ENCODE measurements around the gene DNAJB13. TPM values are rescaled to one million over a fixed set of nuclear protein-coding genes. Genes with fewer than 3 reads are reported as not detected.

DNAJB13 gene
- total and polyA plus RNA-seq, 2 donors (not counting 1 experiment from before 2014, with no cell fraction given) = 0.15 to 0.27 TPM

- ATAC-seq (ENCODE audit: low read depth) (no peak), DNase-seq (no peak)
- intact Hi-C loops (cut with micrococcal nuclease) = no loop called here
Measured at GRCh38 chr11:73968356-73968966, 17.6 kb downstream of the DNAJB13 start.

DNA sequence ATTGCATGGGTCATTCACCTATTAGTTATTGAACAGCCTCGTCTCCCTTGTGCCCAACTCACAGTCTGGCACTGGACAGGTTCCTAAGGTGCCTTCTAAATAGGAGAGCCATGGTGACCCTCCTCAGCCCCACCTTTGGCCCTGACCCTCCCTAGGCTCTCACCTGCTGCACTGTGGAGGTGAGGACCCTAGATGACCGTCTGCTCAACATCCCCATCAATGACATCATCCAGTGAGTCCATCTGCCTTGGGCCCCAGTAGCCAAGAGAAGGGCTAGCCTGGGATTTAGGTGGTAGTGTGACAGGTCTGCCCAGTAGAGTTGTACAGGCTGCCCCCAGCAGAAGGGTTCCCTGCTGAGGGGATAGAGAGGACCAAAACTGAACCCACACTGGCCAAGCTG, 18.3 kb downstream of the DNAJB13 start:
- Histone ChIP-seq H3K4me2 (replicated peaks; ENCODE audit: low read depth, low read length, poor library complexity, severe bottlenecking) (peak overlapping the region; percentile 36), H4K20me1 (ENCODE audit: control insufficient read depth, insufficient read depth, low read length, poor library complexity, severe bottlenecking) (peaks cover 18% of the 10 kb centered on the region), H3K27me3 (replicated peaks in 1 of 4; ENCODE audit: control extremely low read depth in 1 of 4, control insufficient read depth in 3 of 4, insufficient read depth in 4 of 4, low read length in 3 of 4) (no peaks in the 10 kb centered on the region), H3K4me3 (ENCODE audit: control extremely low read depth in 1 of 5, extremely low read depth in 1 of 5, insufficient read depth in 1 of 5, low read depth in 2 of 5, low read length in 4 of 5) (no peak overlapping the region), H3K9ac (ENCODE audit: low read length) (no peak overlapping the region), H2AFZ (ENCODE audit: insufficient read depth, low read depth, low read length, poor library complexity, severe bottlenecking) (no peak overlapping the region), H3K9me3 (ENCODE audit: control extremely low read depth in 1 of 3, control insufficient read depth in 2 of 3, insufficient read depth in 1 of 3, low read length in 2 of 3) (no peaks in the 10 kb centered on the region), H3K4me1 (ENCODE audit: control insufficient read depth in 2 of 2, insufficient read depth in 2 of 2, low read length in 2 of 2) (peaks cover 60 to 73% of the 10 kb centered on the region in 2 donors), H3K36me3 (replicated peaks in 1 of 2; ENCODE audit: control extremely low read depth in 1 of 2, control insufficient read depth in 1 of 2, extremely low read depth in 1 of 2, insufficient read depth in 2 of 2, low read length in 1 of 2) (peaks cover 0 to 2% of the 10 kb centered on the region in 2 experiments), H3K27ac (ENCODE audit: low read length in 2 of 2) (peak overlapping the region; percentile 48 to 78), H3K79me2 (ENCODE audit: control insufficient read depth, insufficient read depth, low read length) (peaks cover 8% of the 10 kb centered on the region)
- TF ChIP-seq, protein P1, sequence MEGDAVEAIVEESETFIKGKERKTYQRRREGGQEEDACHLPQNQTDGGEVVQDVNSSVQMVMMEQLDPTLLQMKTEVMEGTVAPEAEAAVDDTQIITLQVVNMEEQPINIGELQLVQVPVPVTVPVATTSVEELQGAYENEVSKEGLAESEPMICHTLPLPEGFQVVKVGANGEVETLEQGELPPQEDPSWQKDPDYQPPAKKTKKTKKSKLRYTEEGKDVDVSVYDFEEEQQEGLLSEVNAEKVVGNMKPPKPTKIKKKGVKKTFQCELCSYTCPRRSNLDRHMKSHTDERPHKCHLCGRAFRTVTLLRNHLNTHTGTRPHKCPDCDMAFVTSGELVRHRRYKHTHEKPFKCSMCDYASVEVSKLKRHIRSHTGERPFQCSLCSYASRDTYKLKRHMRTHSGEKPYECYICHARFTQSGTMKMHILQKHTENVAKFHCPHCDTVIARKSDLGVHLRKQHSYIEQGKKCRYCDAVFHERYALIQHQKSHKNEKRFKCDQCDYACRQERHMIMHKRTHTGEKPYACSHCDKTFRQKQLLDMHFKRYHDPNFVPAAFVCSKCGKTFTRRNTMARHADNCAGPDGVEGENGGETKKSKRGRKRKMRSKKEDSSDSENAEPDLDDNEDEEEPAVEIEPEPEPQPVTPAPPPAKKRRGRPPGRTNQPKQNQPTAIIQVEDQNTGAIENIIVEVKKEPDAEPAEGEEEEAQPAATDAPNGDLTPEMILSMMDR (IDR thresholded peaks at IDR 0.05) = no peak
- TF ChIP-seq EZH2 (IDR thresholded peaks at IDR 0.05; ENCODE audit: borderline replicate concordance, insufficient read depth, low read depth, low read length, poor library complexity, severe bottlenecking) = no peak
- CTCF ChIA-PET = interaction anchor here (0.8 to 9.9 kb wide), 2 partner anchors 13 to 65 kb away, joined by 3 to 97 read pairs; partner anchors contain the start of gene UCP2
- no peak for ATAC-seq (ENCODE audit: low read depth)
- WGBS (ENCODE audit: insufficient coverage) = 100% methylated on average over 1 of the region's 2 CpGs
- intact Hi-C loops (cut with micrococcal nuclease) = no loop called here
- Mint-ChIP-seq H3K4me3 (no peak overlapping the region), H3K27me3 (no peaks in the 10 kb centered on the region), H3K27ac (peak overlapping the region; percentile 96), H3K4me1 (peaks cover 70% of the 10 kb centered on the region), H3K9me3 (ENCODE audit: insufficient read depth) (no peaks in the 10 kb centered on the region)
- peak; percentile 51 for DNase-seq
- POLR2A ChIA-PET = interaction anchor here (0.6 to 9.4 kb wide), 3 partner anchors 12 to 28 kb away, joined by 3 to 155 read pairs (median 3); partner anchors contain the start of gene UCP2

More at GRCh38 chr11:73968356-73968966, 17.6 kb downstream of the DNAJB13 start:
- peaks cover 53 to 70% of the 10 kb centered on the region in 2 donors for H3K4me1 ChIP-seq (ENCODE audit: control insufficient read depth in 2 of 2, insufficient read depth in 2 of 2, low read length in 2 of 2)
- H3K36me3 ChIP-seq (replicated peaks in 1 of 2; ENCODE audit: control extremely low read depth in 1 of 2, control insufficient read depth in 1 of 2, extremely low read depth in 1 of 2, insufficient read depth in 2 of 2, low read length in 1 of 2) = no peaks in the 10 kb centered on the region
- TF ChIP-seq, protein P1 (IDR thresholded peaks at IDR 0.05) = no peak
- no peak for TF ChIP-seq EZH2 (IDR thresholded peaks at IDR 0.05; ENCODE audit: borderline replicate concordance, insufficient read depth, low read depth, low read length, poor library complexity, severe bottlenecking)
- no peak overlapping the region for H3K4me3 Mint-ChIP-seq
- no peaks in the 10 kb centered on the region for H3K27me3 Mint-ChIP-seq
- WGBS (ENCODE audit: insufficient coverage) = 90% methylated on average over 14 of the region's 15 CpGs
- ChIA-PET POLR2A (interaction anchor here (0.6 to 9.4 kb wide), 4 partner anchors 13 to 29 kb away, joined by 3 to 155 read pairs (median 3); partner anchors contain the start of gene UCP2), CTCF (interaction anchor here (0.8 to 9.9 kb wide), 3 partner anchors 13 to 66 kb away, joined by 3 to 97 read pairs (median 15); partner anchors contain the start of gene UCP2)
- no peaks in the 10 kb centered on the region for H3K9me3 ChIP-seq (ENCODE audit: control extremely low read depth in 1 of 3, control insufficient read depth in 2 of 3, insufficient read depth in 1 of 3, low read length in 2 of 3)
- H3K79me2 ChIP-seq (ENCODE audit: control insufficient read depth, insufficient read depth, low read length) = peaks cover 8% of the 10 kb centered on the region
- no peak overlapping the region for H3K4me3 ChIP-seq (ENCODE audit: control extremely low read depth in 1 of 5, extremely low read depth in 1 of 5, insufficient read depth in 1 of 5, low read depth in 2 of 5, low read length in 4 of 5)
- peaks cover 14% of the 10 kb centered on the region for H4K20me1 ChIP-seq (ENCODE audit: control insufficient read depth, insufficient read depth, low read length, poor library complexity, severe bottlenecking)
- no peaks in the 10 kb centered on the region for H3K9me3 Mint-ChIP-seq (ENCODE audit: insufficient read depth)
- H3K27ac ChIP-seq (ENCODE audit: low read length in 2 of 2) = peak overlapping the region in 1 of 2 donors; percentile 78
- H3K27me3 ChIP-seq (replicated peaks in 1 of 4; ENCODE audit: control extremely low read depth in 1 of 4, control insufficient read depth in 3 of 4, insufficient read depth in 4 of 4, low read length in 3 of 4) = no peaks in the 10 kb centered on the region
- H2AFZ ChIP-seq (ENCODE audit: insufficient read depth, low read depth, low read length, poor library complexity, severe bottlenecking) = no peak overlapping the region
- H3K9ac ChIP-seq (ENCODE audit: low read length) = no peak overlapping the region
- peak overlapping the region; percentile 96 for H3K27ac Mint-ChIP-seq
- peaks cover 68% of the 10 kb centered on the region for H3K4me1 Mint-ChIP-seq
- no peak overlapping the region for H3K4me2 ChIP-seq (replicated peaks; ENCODE audit: low read depth, low read length, poor library complexity, severe bottlenecking)
